Ovary (tissue), 9 donors: ENCODE measurements around the gene DUOXA2. TPM values are rescaled to one million over a fixed set of nuclear protein-coding genes. Genes with fewer than 3 reads are reported as not detected.
"Not testable (repeated sequence)": the region's sequence is repeated elsewhere in the genome, so short reads cannot be mapped to it uniquely, and the experiment has no call there.

Experiments used
- DNase-seq, 5 donors: peaks; one replicate each; pipeline ENCODE4 v3.0.0-alpha.2; 2019 to 2020
- H3K27ac ChIP-seq, 2 donors: fragments of 200-600 bp; one replicate each; pipeline versions ENCODE4 v1.5.1 to v1.8.0; 2019 to 2022
- H3K27me3 ChIP-seq: fragments of 200-600 bp; one replicate; pipeline ENCODE4 v1.8.0; 2022
- H3K36me3 ChIP-seq: fragments of 200-600 bp; sonication (generic); one replicate; pipeline ENCODE4 v1.5.1; 2019
- H3K4me1 ChIP-seq: one replicate; pipeline ENCODE4 v1.8.1; 2013; ENCODE audit warnings: mild to moderate bottlenecking, moderate library complexity; ENCODE audit not compliant: insufficient read depth
- H3K4me3 ChIP-seq: fragments of 200-600 bp; sonication (generic); one replicate; pipeline ENCODE4 v1.5.1; 2017
- H3K9me3 ChIP-seq, 2 donors: fragments of 200-600 bp in 1 of 2; sonication (generic) in 1 of 2; one replicate each; pipeline versions ENCODE4 v1.5.1 to v1.8.1; 2013 to 2019; ENCODE audit warnings: mild to moderate bottlenecking in 1 of 2, moderate library complexity in 1 of 2
- CTCF ChIP-seq, 3 donors: fragments of 450-650 bp in 2 of 3; fragments of 200-600 bp in 1 of 3; IDR thresholded peaks; one replicate each; pipeline versions ENCODE4 v1.5.1 to v1.8.0; 2016 to 2022; ENCODE audit warnings: antibody characterized with exemption in 3 of 3, mild to moderate bottlenecking in 1 of 3
- EP300 ChIP-seq: sonication (generic); formaldehyde crosslinking; IDR thresholded peaks from one replicate; pipeline ENCODE4 v1.6.1; 2017; ENCODE audit warnings: antibody characterized with exemption
- POLR2A ChIP-seq: fragments of 450-650 bp; IDR thresholded peaks from one replicate; pipeline ENCODE4 v1.6.1; 2017; ENCODE audit warnings: antibody characterized with exemption, mild to moderate bottlenecking, moderate library complexity
- WGBS, 3 donors: extraction: QIAGEN DNeasy Blood & Tissue Kit in 1 of 3; methylation state at CpG; one replicate each; pipeline versions ENCODE4 v1.1.5 to v1.1.7; 2013 to 2017; 5-methylcytosine and 5-hydroxymethylcytosine counted together
- intact Hi-C, 4 donors: fragments of 100-400 bp; cut with DNase I; formaldehyde crosslinking; loops; one replicate each; pipeline versions ENCODE4 v1.11.0 to v1.15.1; 2022 to 2023
- polyA plus RNA-seq, 2 donors: library from polyadenylated mRNA; stranded (reverse); fragments of 200-250 nt in 1 of 2; fragments of 350-450 nt in 1 of 2; fragmentation: Illumina TruSeq in 1 of 2; extraction: RNeasy Lipid Tissue Mini Kit (QIAGEN cat#74804) in 1 of 2; gene quantifications; one replicate each; pipeline ENCODE4 v1.2.3, GENCODE V29; 2013 to 2014
- total RNA-seq, 7 donors: library from RNA; depleted of rRNA in 2 of 7; stranded (reverse); fragments of >200 nt in 2 of 7; fragmentation: NEBNext Ultra II Directional in 3 of 7; extraction: Animal tissue kit (Norgen Biotek cat#: 25700) in 3 of 7; gene quantifications; one replicate each; pipeline versions ENCODE4 v1.1.0 to v1.2.4, GENCODE V29; 2016 to 2023
- donor health status: DM: no; HTN: no; CAD: no; lungs with moderate emphysema.
- donor health status: DM: no; HTN: no; CAD: no.
- donor health status: Bipolar disorder and iron deficiency.
- donor health status: DM: yes; HTN: yes; CAD: no.
- donor health status: DM: no; HTN: no; CAD: no.
- donor health status: DM: yes; HTN: yes; CAD: no.

The DUOXA2 gene
- total and polyA plus RNA-seq, 9 donors, result 0.17 to 0.18 TPM; not detected in 7

GRCh38 chr15:45082412-45082811 lies 31.7 kb upstream of the DUOXA2 start:
- H3K4me1 ChIP-seq, H3K27me3 ChIP-seq, H3K27ac ChIP-seq, H3K9me3 ChIP-seq, intact Hi-C loops, H3K36me3 ChIP-seq, DNase-seq, H3K4me3 ChIP-seq: not testable (repeated sequence)
- 38 to 57% (median 44%) methylated on average over 5 to 10 of the region's 10 CpGs for WGBS, 3 donors

GRCh38 chr15:45083223-45083622 lies 30.9 kb upstream of the DUOXA2 start:
- Histone ChIP-seq H3K4me3 (no peak overlapping the region), H3K27me3 (no peaks in the 10 kb centered on the region), H3K4me1 (no peaks in the 10 kb centered on the region), H3K27ac (no peak overlapping the region), H3K9me3 (no peaks in the 10 kb centered on the region), H3K36me3 (no peaks in the 10 kb centered on the region)
- no peak for TF ChIP-seq EP300
- no peak for TF ChIP-seq POLR2A
- intact Hi-C loops, result no loop called here
- no peak for DNase-seq

DNA sequence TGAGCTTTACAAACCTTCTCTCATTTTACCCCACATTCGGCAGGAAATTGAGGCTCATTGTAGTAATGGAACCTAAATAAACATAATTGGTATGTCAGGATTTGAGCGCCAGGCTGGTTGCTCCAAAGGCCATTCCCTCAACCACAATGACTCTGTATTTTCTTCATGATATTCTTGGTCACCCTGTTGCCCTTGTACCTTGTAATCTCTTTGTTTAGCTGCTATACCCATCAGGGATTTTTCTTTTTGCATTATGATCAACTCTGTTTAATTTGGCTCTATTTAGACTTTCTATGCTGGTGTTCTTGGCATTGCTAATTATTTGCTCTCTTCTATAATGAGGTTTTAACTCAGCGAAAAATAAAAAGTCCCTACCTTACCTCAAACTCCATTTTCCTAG lies 30.0 kb upstream of the DUOXA2 start:
- 76 to 90% (median 83%) methylated on average over 3 of the region's 3 CpGs for WGBS, 3 donors

DNA sequence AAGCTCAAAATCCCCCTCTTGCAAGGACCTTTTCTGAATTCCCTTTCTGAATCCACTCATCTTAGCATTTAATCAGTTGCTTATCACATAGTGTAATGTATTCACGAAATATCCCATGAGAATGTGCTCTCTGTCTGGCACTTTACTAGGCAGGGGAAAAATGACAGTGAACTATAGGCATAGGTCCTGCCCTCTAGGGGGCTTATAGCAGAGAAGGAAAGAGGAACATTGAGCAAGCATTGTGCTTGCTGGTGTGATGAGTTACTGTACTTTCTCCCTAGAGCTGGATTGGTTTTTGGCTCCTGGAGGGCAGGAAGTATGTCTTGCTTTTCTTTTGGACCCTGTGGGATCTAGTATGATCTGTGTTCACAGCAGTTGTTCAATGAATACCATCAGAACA lies 26.6 kb upstream of the DUOXA2 start:
- no peak for DNase-seq
- no peak overlapping the region for H3K4me3 ChIP-seq
- 55 to 70% (median 59%) methylated on average over 1 of the region's 1 CpG for WGBS, 3 donors
- intact Hi-C loops, result no loop called here
- H3K36me3 ChIP-seq, result no peaks in the 10 kb centered on the region
- H3K27ac ChIP-seq, result no peak overlapping the region
- TF ChIP-seq POLR2A (no peak), CTCF (IDR thresholded peaks at IDR 0.05) (no peak), EP300 (no peak)
- no peaks in the 10 kb centered on the region for H3K4me1 ChIP-seq
- no peaks in the 10 kb centered on the region for H3K27me3 ChIP-seq
- no peaks in the 10 kb centered on the region for H3K9me3 ChIP-seq

More for the DNA sequence above, 30.0 kb upstream of the DUOXA2 start:
- DNase-seq, result no peak
- intact Hi-C loops, result no loop called here
- Histone ChIP-seq H3K36me3 (no peaks in the 10 kb centered on the region), H3K27ac (no peak overlapping the region), H3K27me3 (no peaks in the 10 kb centered on the region), H3K9me3 (no peaks in the 10 kb centered on the region), H3K4me1 (no peaks in the 10 kb centered on the region), H3K4me3 (no peak overlapping the region)
- no peak for TF ChIP-seq EP300
- TF ChIP-seq POLR2A, result no peak
- TF ChIP-seq CTCF (IDR thresholded peaks at IDR 0.05), result no peak

DNA sequence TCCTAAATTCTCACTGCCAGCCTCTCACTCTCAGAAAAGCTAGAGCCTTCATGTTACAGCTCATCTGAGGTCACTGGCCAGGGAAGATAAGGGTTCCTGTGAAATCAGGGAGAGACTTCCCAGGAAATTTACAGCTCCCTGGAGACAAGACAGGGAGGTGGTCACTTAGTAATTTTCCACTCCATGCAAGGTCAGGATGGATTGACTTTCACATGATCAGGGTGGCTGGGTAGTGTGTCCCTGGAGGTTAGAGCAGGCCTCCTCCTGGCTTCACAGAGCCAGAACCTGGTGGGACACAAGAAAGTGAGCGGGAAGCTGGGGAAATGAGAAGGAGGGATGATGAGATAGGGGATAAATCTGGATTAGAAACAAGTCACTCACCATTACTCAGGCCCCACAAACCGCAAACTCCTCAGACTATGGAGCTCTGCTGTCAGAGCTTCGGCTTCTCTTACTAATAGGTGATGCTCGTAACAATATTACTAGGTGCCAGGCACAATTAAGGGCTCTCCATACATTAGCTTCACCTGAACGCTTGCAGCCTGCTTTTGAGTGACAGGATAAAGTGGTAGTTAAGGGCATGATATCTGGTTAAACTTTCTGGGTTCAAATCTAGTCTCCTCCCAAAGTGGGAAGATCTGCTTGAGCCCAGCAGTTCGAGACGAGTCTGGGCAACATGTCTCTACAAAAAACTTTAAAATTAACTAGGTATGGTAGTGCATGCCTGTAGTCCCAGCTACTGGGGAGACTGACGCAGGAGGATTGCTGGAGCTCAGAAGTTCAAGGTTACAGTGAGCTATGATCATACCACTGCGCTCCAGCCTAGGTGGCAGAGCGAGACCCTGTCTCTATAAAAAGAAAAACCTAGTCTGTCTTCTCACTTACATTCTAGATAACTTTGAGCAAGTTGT lies 25.1 kb upstream of the DUOXA2 start:
- no peak overlapping the region for H3K27ac ChIP-seq
- intact Hi-C loops, result no loop called here
- H3K36me3 ChIP-seq, result no peaks in the 10 kb centered on the region
- no peaks in the 10 kb centered on the region for H3K27me3 ChIP-seq
- H3K4me3 ChIP-seq, result no peak overlapping the region
- no peak for DNase-seq
- H3K4me1 ChIP-seq, result no peaks in the 10 kb centered on the region
- 56 to 69% (median 57%) methylated on average over 10 of the region's 10 CpGs for WGBS, 3 donors
- no peaks in the 10 kb centered on the region for H3K9me3 ChIP-seq
- TF ChIP-seq POLR2A (no peak), CTCF (IDR thresholded peaks at IDR 0.05) (no peak), EP300 (no peak)
